Endothelial cell of umbilical vein (primary cell): ENCODE data around the gene SON. TPM values are rescaled to one million over a fixed set of nuclear protein-coding genes. Genes with fewer than 3 reads are reported as not detected.

Experiments
- BruUV-seq: library from RNA; stranded (reverse); fragments of 400-500 nt; replicated peaks from 2 replicates; lab custom pipeline; 2021; lab: Mats Ljungman, UMichigan
- CTCF ChIA-PET: fragments of 300-600, 350-600 bp; sonication (Branson Sonifier 250); formaldehyde crosslinking; loops from one replicate; lab custom pipeline; 2021; ENCODE audit warnings: antibody characterized with exemption, inconsistent platforms; lab: Charles Lee
- POLR2A ChIA-PET: fragments of 300-600, 350-600 bp; sonication (Branson Sonifier 250); formaldehyde crosslinking; loops from one replicate; lab custom pipeline; 2021; ENCODE audit warnings: antibody characterized with exemption, inconsistent platforms; lab: Charles Lee
- DNase-seq: peaks from one replicate; pipeline ENCODE4 v3.0.0-alpha.2; 2011; ENCODE audit warnings: low read depth, low spot score
- FAIRE-seq: peaks from 2 replicates; lab custom pipeline; 2011; peaks lifted over from hg19 to GRCh38; lab: Jason Lieb, UNC
- H2AFZ ChIP-seq: 2 replicates; pipeline ENCODE4 v1.6.0; 2012; ENCODE audit warnings: low read depth, low read length, control low read depth, inconsistent platforms
- H3K27ac ChIP-seq: 2 replicates; pipeline ENCODE4 v1.5.1; 2011; ENCODE audit warnings: low read depth, mild to moderate bottlenecking, control low read depth, low read length, moderate library complexity; ENCODE audit not compliant: insufficient read depth
- H3K27me3 ChIP-seq, 2 experiments: 2 replicates each; pipeline versions ENCODE4 v1.6.0 to v1.6.1; 2011; ENCODE audit warnings: low read length in 2 of 2, mixed read lengths in 1 of 2; ENCODE audit not compliant: control insufficient read depth in 2 of 2, insufficient read depth in 2 of 2
- H3K36me3 ChIP-seq, 2 experiments: 2 replicates in 1 of 2; 3 replicates in 1 of 2; pipeline ENCODE4 v1.5.1; 2011; ENCODE audit warnings: low read length in 2 of 2, mild to moderate bottlenecking in 1 of 2, moderate library complexity in 1 of 2; ENCODE audit not compliant: control insufficient read depth in 2 of 2, insufficient read depth in 2 of 2; ENCODE audit errors: extremely low read depth in 1 of 2
- H3K4me1 ChIP-seq: 3 replicates; pipeline ENCODE4 v1.5.1; 2011; ENCODE audit warnings: mild to moderate bottlenecking, low read length; ENCODE audit not compliant: control insufficient read depth, insufficient read depth; ENCODE audit errors: extremely low read depth
- H3K4me2 ChIP-seq: 2 replicates; pipeline ENCODE4 v1.6.1; 2011; ENCODE audit warnings: low read length, control low read depth, mixed read lengths; ENCODE audit not compliant: insufficient read depth
- H3K4me3 ChIP-seq, 3 experiments: fragments of 200-600 bp in 1 of 3; sonication (generic), shearing (Covaris generic) in 1 of 3; replicated peaks in 1 of 3; 2 replicates each; pipeline ENCODE4 v1.5.1; 2011 to 2016; ENCODE audit warnings: control low read depth in 3 of 3, low read length in 3 of 3, mild to moderate bottlenecking in 2 of 3, inconsistent platforms in 1 of 3, low read depth in 1 of 3, moderate library complexity in 1 of 3; ENCODE audit not compliant: insufficient read depth in 1 of 3
- H3K79me2 ChIP-seq: 2 replicates; pipeline ENCODE4 v1.6.0; 2012; ENCODE audit warnings: low read length, inconsistent platforms; ENCODE audit not compliant: control insufficient read depth, insufficient read depth
- H3K9ac ChIP-seq: replicated peaks from 2 replicates; pipeline ENCODE3; 2011; ENCODE audit warnings: low read length, control low read depth; ENCODE audit not compliant: insufficient read depth; ENCODE audit errors: extremely low read depth
- H3K9me1 ChIP-seq: replicated peaks from 3 replicates; pipeline ENCODE4 v1.6.0; 2011; ENCODE audit warnings: mild to moderate bottlenecking, low read length; ENCODE audit not compliant: control insufficient read depth, insufficient read depth; ENCODE audit errors: extremely low read depth
- H3K9me3 ChIP-seq: replicated peaks from 2 replicates; pipeline ENCODE4 v1.5.1; 2012; ENCODE audit warnings: low read length, inconsistent platforms; ENCODE audit not compliant: control insufficient read depth, insufficient read depth
- H4K20me1 ChIP-seq: replicated peaks from 2 replicates; pipeline ENCODE3; 2011; ENCODE audit warnings: mild to moderate bottlenecking, low read length; ENCODE audit not compliant: control insufficient read depth, insufficient read depth; ENCODE audit errors: extremely low read depth
- EZH2 ChIP-seq: IDR thresholded peaks from 2 replicates; pipeline ENCODE4 v1.6.1; 2012; ENCODE audit warnings: borderline replicate concordance, low read depth, mild to moderate bottlenecking, moderate library complexity, low read length, inconsistent platforms; ENCODE audit not compliant: severe bottlenecking
- FOS ChIP-seq: IDR thresholded peaks from 2 replicates; pipeline ENCODE4 v1.6.1; 2011; ENCODE audit warnings: mild to moderate bottlenecking, low read length, moderate library complexity, borderline replicate concordance; ENCODE audit not compliant: insufficient read depth
- GATA2 ChIP-seq: IDR thresholded peaks from 2 replicates; pipeline ENCODE4 v1.7.0; 2011; ENCODE audit warnings: low read depth, mild to moderate bottlenecking, moderate library complexity, mixed read lengths, low read length; ENCODE audit not compliant: insufficient read length, insufficient read depth
- JUN ChIP-seq: IDR thresholded peaks from 2 replicates; pipeline ENCODE4 v1.6.1; 2011; ENCODE audit warnings: borderline replicate concordance, low read depth; ENCODE audit not compliant: insufficient read length, insufficient read depth
- MYC ChIP-seq: IDR thresholded peaks from one replicate; pipeline ENCODE4 v1.6.1; 2011; ENCODE audit warnings: mild to moderate bottlenecking, low read depth, low read length
- POLR2A ChIP-seq: IDR thresholded peaks from 2 replicates; pipeline ENCODE4 v1.6.1; 2012; ENCODE audit warnings: low read depth, mild to moderate bottlenecking, control low read depth, low read length
- POLR2AphosphoS5 ChIP-seq: IDR thresholded peaks from 2 replicates; pipeline ENCODE4 v1.6.1; 2012; ENCODE audit warnings: low read depth, mild to moderate bottlenecking, control low read depth, low read length, moderate library complexity; ENCODE audit not compliant: insufficient read depth
- dilution Hi-C: fragments of 300-500 bp; cut with MboI; formaldehyde crosslinking; loops from one replicate; pipeline ENCODE4 v1.15.0; 2019; ENCODE audit warnings: low sequenced_read_pairs; ENCODE audit not compliant: extremely low pct_ligation_motif_present
- intact Hi-C: fragments of 100-400 bp; cut with micrococcal nuclease; formaldehyde crosslinking; loops from one replicate; pipeline ENCODE4 v1.10.0; 2022
- polyA plus RNA-seq, 4 experiments: library from polyadenylated mRNA; depleted of rRNA in 3 of 4; stranded (reverse) in 3 of 4; unstranded in 1 of 4; fragments of >200 nt; gene quantifications; 2 replicates each; pipeline versions ENCODE4 v1.2.1 to v1.2.3, GENCODE V29; 2011 to 2012; ENCODE audit warnings: missing spikeins in 1 of 4
- total RNA-seq: library from RNA; stranded (reverse); gene quantifications from 2 replicates; pipeline ENCODE4 v1.2.3, GENCODE V29; 2021
- TF ChIP-seq, protein P1 (sequence below): IDR thresholded peaks from 2 replicates; pipeline ENCODE4 v1.6.1; 2011; ENCODE audit not compliant: insufficient read depth, insufficient read length
- TF ChIP-seq, protein P2 (sequence below), 2 donors: IDR thresholded peaks; 1 replicate in 1 of 2; 2 replicates in 1 of 2; pipeline ENCODE4 v1.5.1; 2011; ENCODE audit warnings: low read length in 2 of 2, mild to moderate bottlenecking in 2 of 2, moderate library complexity in 2 of 2, control low read depth in 1 of 2, inconsistent platforms in 1 of 2, low read depth in 1 of 2; ENCODE audit not compliant: insufficient read depth in 1 of 2; ENCODE audit errors: extremely low read depth in 1 of 2

Gene SON
- total and polyA plus RNA-seq, 2 donors (not counting 3 experiments of a cell fraction or from before 2014, with no cell fraction given), result 107 to 304 TPM

DNA sequence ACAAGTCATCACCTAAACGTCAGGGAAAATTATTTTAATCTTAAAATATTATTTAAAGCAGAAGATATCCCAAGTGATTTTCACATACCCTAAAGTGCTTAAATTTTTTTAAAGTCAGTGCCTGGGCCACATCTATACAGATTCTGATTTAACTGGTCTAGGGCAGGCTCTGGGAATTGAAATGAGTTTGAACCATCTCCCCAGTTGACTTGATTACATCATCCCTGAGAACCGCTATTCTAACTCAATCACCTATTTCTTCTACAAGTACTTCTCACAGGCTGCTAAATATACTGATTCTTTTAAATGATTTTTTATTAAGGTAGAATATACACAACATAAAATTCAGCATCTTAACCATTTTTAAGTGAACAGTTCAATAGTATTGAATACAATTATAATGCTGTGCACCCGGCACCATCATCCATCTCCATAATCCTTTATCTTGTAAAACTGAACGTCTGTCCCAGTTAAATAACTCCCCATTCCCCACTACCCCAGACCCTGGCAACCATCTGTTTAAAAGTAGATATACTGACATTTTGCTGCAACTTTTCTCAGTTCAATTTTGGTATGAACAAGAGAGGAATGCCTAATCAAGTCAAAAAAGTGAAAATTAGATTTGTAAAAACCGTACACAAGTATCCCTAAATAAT lies 20.4 kb upstream of the SON start:
- H3K36me3 ChIP-seq, result peaks cover 6 to 12% of the 10 kb centered on the region in 2 experiments
- intact Hi-C loops, result no loop called here
- dilution Hi-C loops, result no loop called here
- no peaks in the 10 kb centered on the region for H3K27me3 ChIP-seq
- no peaks in the 10 kb centered on the region for H3K9me1 ChIP-seq
- H3K9ac ChIP-seq, result no peak overlapping the region
- no TSS peak for BruUV-seq
- no peaks in the 10 kb centered on the region for H4K20me1 ChIP-seq
- ChIA-PET CTCF (no interaction called here), POLR2A (no interaction called here)
- H3K4me1 ChIP-seq, result no peaks in the 10 kb centered on the region
- TF ChIP-seq, protein P1, sequence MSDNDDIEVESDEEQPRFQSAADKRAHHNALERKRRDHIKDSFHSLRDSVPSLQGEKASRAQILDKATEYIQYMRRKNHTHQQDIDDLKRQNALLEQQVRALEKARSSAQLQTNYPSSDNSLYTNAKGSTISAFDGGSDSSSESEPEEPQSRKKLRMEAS, result no peak
- no peak for TF ChIP-seq FOS
- no peak for TF ChIP-seq GATA2
- TF ChIP-seq EZH2, result no peak
- TF ChIP-seq, protein P2, sequence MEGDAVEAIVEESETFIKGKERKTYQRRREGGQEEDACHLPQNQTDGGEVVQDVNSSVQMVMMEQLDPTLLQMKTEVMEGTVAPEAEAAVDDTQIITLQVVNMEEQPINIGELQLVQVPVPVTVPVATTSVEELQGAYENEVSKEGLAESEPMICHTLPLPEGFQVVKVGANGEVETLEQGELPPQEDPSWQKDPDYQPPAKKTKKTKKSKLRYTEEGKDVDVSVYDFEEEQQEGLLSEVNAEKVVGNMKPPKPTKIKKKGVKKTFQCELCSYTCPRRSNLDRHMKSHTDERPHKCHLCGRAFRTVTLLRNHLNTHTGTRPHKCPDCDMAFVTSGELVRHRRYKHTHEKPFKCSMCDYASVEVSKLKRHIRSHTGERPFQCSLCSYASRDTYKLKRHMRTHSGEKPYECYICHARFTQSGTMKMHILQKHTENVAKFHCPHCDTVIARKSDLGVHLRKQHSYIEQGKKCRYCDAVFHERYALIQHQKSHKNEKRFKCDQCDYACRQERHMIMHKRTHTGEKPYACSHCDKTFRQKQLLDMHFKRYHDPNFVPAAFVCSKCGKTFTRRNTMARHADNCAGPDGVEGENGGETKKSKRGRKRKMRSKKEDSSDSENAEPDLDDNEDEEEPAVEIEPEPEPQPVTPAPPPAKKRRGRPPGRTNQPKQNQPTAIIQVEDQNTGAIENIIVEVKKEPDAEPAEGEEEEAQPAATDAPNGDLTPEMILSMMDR (IDR thresholded peaks at IDR 0.05; ENCODE audit: extremely low read depth in 1 of 2, insufficient read depth in 1 of 2, low read depth in 1 of 2, low read length in 2 of 2), result no peak
- no peak for TF ChIP-seq MYC
- TF ChIP-seq POLR2AphosphoS5, result no peak
- TF ChIP-seq JUN, result no peak
- TF ChIP-seq POLR2A, result no peak
- no peak overlapping the region for H3K27ac ChIP-seq
- DNase-seq (no peak), FAIRE-seq (no peak)
- H2AFZ ChIP-seq, result no peak overlapping the region
- no peak overlapping the region for H3K4me2 ChIP-seq
- no peak overlapping the region for H3K4me3 ChIP-seq
- no peaks in the 10 kb centered on the region for H3K79me2 ChIP-seq
- H3K9me3 ChIP-seq, result no peaks in the 10 kb centered on the region
